Measurements from ENCODE around the gene CUX1.

DNA sequence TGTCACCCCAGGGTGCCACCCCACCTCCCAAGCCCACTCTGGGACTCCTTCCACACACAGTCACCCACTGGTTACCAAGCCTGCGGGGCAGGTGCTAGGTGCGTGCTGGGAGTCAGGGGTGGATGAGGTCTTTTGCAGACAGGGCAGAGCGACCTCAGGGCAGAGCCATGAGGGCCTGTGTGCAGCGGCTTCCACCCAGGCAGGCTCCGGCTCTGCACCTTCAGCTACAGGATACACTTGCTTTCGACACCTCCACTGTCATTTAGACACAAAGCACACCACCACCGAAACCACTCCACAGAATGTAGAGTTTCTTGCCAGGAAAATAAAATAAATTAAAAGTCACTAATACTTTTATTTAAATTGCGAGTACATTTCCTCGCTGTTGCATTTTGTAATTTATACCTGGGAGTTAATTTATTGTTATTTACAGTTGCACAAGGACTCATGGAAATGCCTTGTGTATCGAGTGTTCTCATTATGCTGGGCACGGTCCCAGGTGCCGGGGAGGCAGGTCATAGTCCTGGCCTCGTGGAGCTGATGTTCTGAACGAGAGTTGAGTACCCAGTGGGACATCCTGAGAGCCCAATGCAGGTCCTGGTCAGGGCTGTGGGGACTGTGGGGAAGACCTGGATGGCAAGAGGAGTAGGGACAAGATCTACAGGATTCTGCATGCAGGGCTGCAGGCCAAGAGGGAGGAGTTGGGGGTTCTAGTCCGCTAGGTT lies 127.8 kb downstream of the CUX1 start:
- TF ChIP-seq, protein P1, sequence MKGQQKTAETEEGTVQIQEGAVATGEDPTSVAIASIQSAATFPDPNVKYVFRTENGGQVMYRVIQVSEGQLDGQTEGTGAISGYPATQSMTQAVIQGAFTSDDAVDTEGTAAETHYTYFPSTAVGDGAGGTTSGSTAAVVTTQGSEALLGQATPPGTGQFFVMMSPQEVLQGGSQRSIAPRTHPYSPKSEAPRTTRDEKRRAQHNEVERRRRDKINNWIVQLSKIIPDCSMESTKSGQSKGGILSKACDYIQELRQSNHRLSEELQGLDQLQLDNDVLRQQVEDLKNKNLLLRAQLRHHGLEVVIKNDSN (IDR thresholded peaks at IDR 0.05), result no peak
- TF ChIP-seq, protein P2, sequence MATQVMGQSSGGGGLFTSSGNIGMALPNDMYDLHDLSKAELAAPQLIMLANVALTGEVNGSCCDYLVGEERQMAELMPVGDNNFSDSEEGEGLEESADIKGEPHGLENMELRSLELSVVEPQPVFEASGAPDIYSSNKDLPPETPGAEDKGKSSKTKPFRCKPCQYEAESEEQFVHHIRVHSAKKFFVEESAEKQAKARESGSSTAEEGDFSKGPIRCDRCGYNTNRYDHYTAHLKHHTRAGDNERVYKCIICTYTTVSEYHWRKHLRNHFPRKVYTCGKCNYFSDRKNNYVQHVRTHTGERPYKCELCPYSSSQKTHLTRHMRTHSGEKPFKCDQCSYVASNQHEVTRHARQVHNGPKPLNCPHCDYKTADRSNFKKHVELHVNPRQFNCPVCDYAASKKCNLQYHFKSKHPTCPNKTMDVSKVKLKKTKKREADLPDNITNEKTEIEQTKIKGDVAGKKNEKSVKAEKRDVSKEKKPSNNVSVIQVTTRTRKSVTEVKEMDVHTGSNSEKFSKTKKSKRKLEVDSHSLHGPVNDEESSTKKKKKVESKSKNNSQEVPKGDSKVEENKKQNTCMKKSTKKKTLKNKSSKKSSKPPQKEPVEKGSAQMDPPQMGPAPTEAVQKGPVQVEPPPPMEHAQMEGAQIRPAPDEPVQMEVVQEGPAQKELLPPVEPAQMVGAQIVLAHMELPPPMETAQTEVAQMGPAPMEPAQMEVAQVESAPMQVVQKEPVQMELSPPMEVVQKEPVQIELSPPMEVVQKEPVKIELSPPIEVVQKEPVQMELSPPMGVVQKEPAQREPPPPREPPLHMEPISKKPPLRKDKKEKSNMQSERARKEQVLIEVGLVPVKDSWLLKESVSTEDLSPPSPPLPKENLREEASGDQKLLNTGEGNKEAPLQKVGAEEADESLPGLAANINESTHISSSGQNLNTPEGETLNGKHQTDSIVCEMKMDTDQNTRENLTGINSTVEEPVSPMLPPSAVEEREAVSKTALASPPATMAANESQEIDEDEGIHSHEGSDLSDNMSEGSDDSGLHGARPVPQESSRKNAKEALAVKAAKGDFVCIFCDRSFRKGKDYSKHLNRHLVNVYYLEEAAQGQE (IDR thresholded peaks at IDR 0.05; ENCODE audit: low read depth), result no peak
- TF ChIP-seq, protein P3, sequence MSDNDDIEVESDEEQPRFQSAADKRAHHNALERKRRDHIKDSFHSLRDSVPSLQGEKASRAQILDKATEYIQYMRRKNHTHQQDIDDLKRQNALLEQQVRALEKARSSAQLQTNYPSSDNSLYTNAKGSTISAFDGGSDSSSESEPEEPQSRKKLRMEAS (IDR thresholded peaks at IDR 0.05), result no peak
- TF ChIP-seq TAF1 (IDR thresholded peaks at IDR 0.05; ENCODE audit: low read depth) (no peak), CREB1 (IDR thresholded peaks at IDR 0.05; ENCODE audit: low read depth) (no peak), EP300 (IDR thresholded peaks at IDR 0.05; ENCODE audit: borderline replicate concordance) (no peak), YY1 (IDR thresholded peaks at IDR 0.05; ENCODE audit: low read depth) (no peak), TCF12 (IDR thresholded peaks at IDR 0.05; ENCODE audit: low read depth) (no peak), TEAD4 (IDR thresholded peaks at IDR 0.05) (no peak), ZBTB7A (IDR thresholded peaks at IDR 0.05; ENCODE audit: low read depth) (no peak), CEBPB (IDR thresholded peaks at IDR 0.05) (no peak)
